Spleen (tissue), 11 donors: ENCODE measurements around the gene DOCK1. TPM values are rescaled to one million over a fixed set of nuclear protein-coding genes. Genes with fewer than 3 reads are reported as not detected.

ENCODE experiments used
- DNase-seq: peaks from one replicate; pipeline ENCODE4 v3.0.0-alpha.2; 2020
- H3K27ac ChIP-seq, 8 donors: fragments of 200-600 bp; sonication (generic) in 7 of 8; 1 replicate in 4 of 8; 2 replicates in 4 of 8; pipeline versions ENCODE4 v1.5.0 to v1.8.0; 2016 to 2021; ENCODE audit warnings: inconsistent platforms in 4 of 8, mild to moderate bottlenecking in 4 of 8, moderate library complexity in 1 of 8
- H3K27me3 ChIP-seq, 7 donors: fragments of 200-600 bp; sonication (generic) in 6 of 7; replicated peaks in 1 of 7; 1 replicate in 4 of 7; 2 replicates in 3 of 7; pipeline versions ENCODE4 v1.5.0 to v1.8.0; 2016 to 2021; ENCODE audit warnings: inconsistent platforms in 3 of 7, mild to moderate bottlenecking in 1 of 7
- H3K36me3 ChIP-seq, 6 donors: fragments of 200-600 bp; sonication (generic) in 5 of 6; 1 replicate in 4 of 6; 2 replicates in 2 of 6; pipeline versions ENCODE4 v1.5.0 to v1.8.0; 2016 to 2021; ENCODE audit warnings: inconsistent platforms in 2 of 6
- H3K4me1 ChIP-seq, 6 donors: fragments of 200-600 bp; sonication (generic) in 5 of 6; 1 replicate in 3 of 6; 2 replicates in 3 of 6; pipeline versions ENCODE4 v1.5.0 to v1.8.0; 2016 to 2021; ENCODE audit warnings: inconsistent platforms in 3 of 6
- H3K4me3 ChIP-seq, 8 donors: fragments of 200-600 bp; sonication (generic) in 7 of 8; 1 replicate in 4 of 8; 2 replicates in 4 of 8; pipeline versions ENCODE4 v1.5.0 to v1.8.0; 2016 to 2021; ENCODE audit warnings: inconsistent platforms in 4 of 8, mild to moderate bottlenecking in 4 of 8, moderate library complexity in 2 of 8
- H3K9me3 ChIP-seq, 8 donors: fragments of 200-600 bp; sonication (generic) in 7 of 8; 1 replicate in 4 of 8; 2 replicates in 4 of 8; pipeline versions ENCODE4 v1.5.0 to v1.8.0; 2016 to 2021; ENCODE audit warnings: inconsistent platforms in 4 of 8
- CTCF ChIP-seq, 11 experiments: fragments of 200-600 bp in 7 of 11; fragments of 450-650 bp in 4 of 11; sonication (generic) in 4 of 11; IDR thresholded peaks in 8 of 11; conservative IDR thresholded peaks in 3 of 11; 1 replicate in 7 of 11; 2 replicates in 4 of 11; pipeline versions ENCODE4 v1.4.0 to v1.8.0; 2016 to 2021; ENCODE audit warnings: antibody characterized with exemption in 11 of 11, inconsistent platforms in 4 of 11, mild to moderate bottlenecking in 1 of 11
- POLR2A ChIP-seq, 3 donors: fragments of 450-650 bp; IDR thresholded peaks; one replicate each; pipeline ENCODE4 v1.5.1; 2017; ENCODE audit warnings: antibody characterized with exemption in 3 of 3, mild to moderate bottlenecking in 1 of 3
- POLR2AphosphoS5 ChIP-seq, 3 donors: sonication (generic); formaldehyde crosslinking; IDR thresholded peaks; one replicate each; pipeline ENCODE4 v1.5.1; 2017; ENCODE audit warnings: antibody characterized with exemption in 3 of 3
- WGBS, 5 donors: extraction: QIAGEN DNeasy Blood & Tissue Kit in 3 of 5; methylation state at CpG; one replicate each; pipeline versions ENCODE4 v1.1.5 to v1.1.7; 2013 to 2018; 5-methylcytosine and 5-hydroxymethylcytosine counted together
- intact Hi-C: fragments of 100-400 bp; cut with DNase I; formaldehyde crosslinking; loops from one replicate; pipeline ENCODE4 v1.15.0; 2023; ENCODE audit warnings: low total_unique reads
- polyA plus RNA-seq, 3 donors: library from polyadenylated mRNA; stranded (reverse); fragments of 200-250 nt; gene quantifications; one replicate each; pipeline ENCODE4 v1.2.1, GENCODE V29; 2013
- total RNA-seq, 7 donors: library from RNA; depleted of rRNA in 3 of 7; stranded (reverse); fragments of >200 nt in 3 of 7; fragmentation: NEBNext Ultra II Directional in 4 of 7; extraction: Animal tissue kit (Norgen Biotek cat#: 25700) in 4 of 7; gene quantifications; one replicate each; pipeline versions ENCODE4 v1.1.0 to v1.2.1, GENCODE V29; 2016 to 2021
- donor health status: healthy with polysubstance abuse.
- donor health status: DM: no; HTN: no; CAD: no; lungs with moderate emphysema.
- donor health status: DM: no; HTN: no; CAD: no.
- donor health status: Bipolar disorder and iron deficiency.
- donor health status: healthy.
- donor health status: DM: no; HTN: no; CAD: no.
- donor health status: DM: yes; HTN: yes; CAD: no.

DOCK1 gene
- total and polyA plus RNA-seq, 10 donors = 2.2 to 40.5 (median 25.1) TPM

- Histone ChIP-seq H3K27me3 (no peaks in the 10 kb centered on the region), H3K27ac (peak overlapping the region in 4 of 8 donors; percentile 11 to 53 (median 46))
These were observed 486.6 kb downstream of the DOCK1 start for GRCh38 chr10:127391875-127392274.

GRCh38 chr10:127392351-127393235 lies 487.4 kb downstream of the DOCK1 start:
- 74 to 88% (median 81%) methylated on average over 23 of the region's 23 CpGs for WGBS, 5 donors
- TF ChIP-seq POLR2AphosphoS5 (IDR thresholded peaks at IDR 0.05) = peak; percentile 44 to 74 (median 65)
- no peak for TF ChIP-seq POLR2A (IDR thresholded peaks at IDR 0.05)
- TF ChIP-seq CTCF (IDR thresholded peaks at IDR 0.05 in 8 of 11, conservative IDR thresholded peaks at IDR 0.05 in 3 of 11) = no peak
- Histone ChIP-seq H3K27me3 (no peaks in the 10 kb centered on the region), H3K36me3 (peaks cover 0 to 3% (median 0%) of the 10 kb centered on the region in 6 donors), H3K27ac (peak overlapping the region in 4 of 8 donors; percentile 11 to 53 (median 46)), H3K4me1 (no peaks in the 10 kb centered on the region), H3K4me3 (no peak overlapping the region), H3K9me3 (no peaks in the 10 kb centered on the region)
- DNase-seq = no peak
- intact Hi-C loops = no loop called here

More at GRCh38 chr10:127391875-127392274, 486.6 kb downstream of the DOCK1 start:
- intact Hi-C loops = no loop called here
- no peak for DNase-seq
- no peak overlapping the region for H3K4me3 ChIP-seq
- no peaks in the 10 kb centered on the region for H3K9me3 ChIP-seq
- TF ChIP-seq POLR2A (IDR thresholded peaks at IDR 0.05) = no peak
- no peak for TF ChIP-seq CTCF (IDR thresholded peaks at IDR 0.05 in 8 of 11, conservative IDR thresholded peaks at IDR 0.05 in 3 of 11)
- TF ChIP-seq POLR2AphosphoS5 (IDR thresholded peaks at IDR 0.05) = no peak
- H3K4me1 ChIP-seq = no peaks in the 10 kb centered on the region
- H3K36me3 ChIP-seq = peaks cover 0 to 3% (median 0%) of the 10 kb centered on the region in 6 donors
- 63 to 93% (median 81%) methylated on average over 6 to 12 of the region's 12 CpGs for WGBS, 5 donors

GRCh38 chr10:127398140-127398970 lies 493.1 kb downstream of the DOCK1 start:
- H3K27ac ChIP-seq = no peak overlapping the region
- peaks cover 0 to 11% (median 0%) of the 10 kb centered on the region in 8 donors for H3K9me3 ChIP-seq
- peaks cover 0 to 3% (median 0%) of the 10 kb centered on the region in 6 donors for H3K36me3 ChIP-seq
- intact Hi-C loops = no loop called here
- H3K4me3 ChIP-seq = no peak overlapping the region
- TF ChIP-seq POLR2AphosphoS5 (IDR thresholded peaks at IDR 0.05) (no peak), POLR2A (IDR thresholded peaks at IDR 0.05) (no peak), CTCF (IDR thresholded peaks at IDR 0.05 in 8 of 11, conservative IDR thresholded peaks at IDR 0.05 in 3 of 11) (no peak)
- 79 to 96% (median 86%) methylated on average over 9 to 12 of the region's 12 CpGs for WGBS, 5 donors
- DNase-seq = no peak
- no peaks in the 10 kb centered on the region for H3K27me3 ChIP-seq
- peaks cover 0 to 6% (median 0%) of the 10 kb centered on the region in 6 donors for H3K4me1 ChIP-seq
